Liver (tissue), 9 donors: ENCODE measurements around the gene TAF1D. TPM values are rescaled to one million over a fixed set of nuclear protein-coding genes. Genes with fewer than 3 reads are reported as not detected.

Experiments
- DNase-seq: peaks from one replicate; pipeline ENCODE4 v3.0.0-alpha.2; 2017; ENCODE audit warnings: low spot score
- H3K27ac ChIP-seq, 2 donors: one replicate each; pipeline ENCODE4 v1.7.0; 2013; ENCODE audit warnings: inconsistent platforms in 2 of 2, low read length in 2 of 2, control low read depth in 1 of 2, low read depth in 1 of 2, mild to moderate bottlenecking in 1 of 2
- H3K27me3 ChIP-seq, 4 donors: one replicate each; pipeline versions ENCODE4 v1.6.1 to v1.7.0; 2013; ENCODE audit warnings: low read length in 3 of 4, inconsistent platforms in 1 of 4, mild to moderate bottlenecking in 1 of 4, moderate library complexity in 1 of 4; ENCODE audit not compliant: control insufficient read depth in 4 of 4, insufficient read depth in 4 of 4
- H3K36me3 ChIP-seq, 4 donors: one replicate each; pipeline versions ENCODE4 v1.6.1 to v1.7.0; 2013; ENCODE audit warnings: low read length in 3 of 4, mild to moderate bottlenecking in 3 of 4, low read depth in 1 of 4, moderate library complexity in 1 of 4; ENCODE audit not compliant: control insufficient read depth in 4 of 4, insufficient read depth in 3 of 4
- H3K4me1 ChIP-seq, 4 donors: one replicate each; pipeline versions ENCODE4 v1.6.1 to v1.7.0; 2013; ENCODE audit warnings: low read length in 3 of 4, mild to moderate bottlenecking in 3 of 4, moderate library complexity in 1 of 4; ENCODE audit not compliant: control insufficient read depth in 4 of 4, insufficient read depth in 4 of 4
- H3K4me3 ChIP-seq, 3 donors: one replicate each; pipeline versions ENCODE4 v1.6.1 to v1.7.0; 2013; ENCODE audit warnings: low read length in 3 of 3, control low read depth in 1 of 3, low read depth in 1 of 3, mild to moderate bottlenecking in 1 of 3
- H3K9ac ChIP-seq, 2 donors: one replicate each; pipeline ENCODE4 v1.7.0; 2013; ENCODE audit warnings: low read length in 2 of 2, mild to moderate bottlenecking in 2 of 2, moderate library complexity in 2 of 2, control low read depth in 1 of 2, low read depth in 1 of 2
- H3K9me3 ChIP-seq, 4 donors: one replicate each; pipeline versions ENCODE4 v1.6.1 to v1.7.0; 2013; ENCODE audit warnings: low read length in 3 of 4; ENCODE audit not compliant: control insufficient read depth in 4 of 4
- ATF3 ChIP-seq: IDR thresholded peaks from 2 replicates; pipeline ENCODE4 v1.6.1; 2016; ENCODE audit warnings: antibody characterized with exemption
- CTCF ChIP-seq: fragments of 150-350 bp; IDR thresholded peaks from 2 replicates; pipeline ENCODE4 v1.5.1; 2017; ENCODE audit warnings: improper control_type of control experiment, low read depth, low read length; ENCODE audit not compliant: missing input control
- EGR1 ChIP-seq, 2 donors: IDR thresholded peaks; 2 replicates each; pipeline ENCODE4 v1.6.1; 2016 to 2018; ENCODE audit warnings: antibody characterized with exemption in 2 of 2, low read depth in 2 of 2
- FOXA1 ChIP-seq: IDR thresholded peaks from 2 replicates; pipeline ENCODE4 v1.6.1; 2016; ENCODE audit warnings: antibody characterized with exemption
- GABPA ChIP-seq, 2 donors: IDR thresholded peaks in 1 of 2; conservative IDR thresholded peaks in 1 of 2; 2 replicates each; pipeline ENCODE4 v1.6.1; 2016; ENCODE audit warnings: antibody characterized with exemption in 2 of 2, mild to moderate bottlenecking in 1 of 2, moderate library complexity in 1 of 2
- HNF4A ChIP-seq, 2 donors: conservative IDR thresholded peaks; 2 replicates each; pipeline ENCODE4 v1.6.1; 2016; ENCODE audit warnings: antibody characterized with exemption in 2 of 2, mild to moderate bottlenecking in 2 of 2
- HNF4G ChIP-seq: IDR thresholded peaks from 2 replicates; pipeline ENCODE4 v1.6.1; 2016; ENCODE audit warnings: antibody characterized with exemption
- JUND ChIP-seq, 2 donors: IDR thresholded peaks; 2 replicates each; pipeline ENCODE4 v1.6.1; 2016; ENCODE audit warnings: antibody characterized with exemption in 2 of 2
- MAX ChIP-seq: IDR thresholded peaks from 2 replicates; pipeline ENCODE4 v1.6.1; 2016; ENCODE audit warnings: antibody characterized with exemption
- REST ChIP-seq: IDR thresholded peaks from 2 replicates; pipeline ENCODE4 v1.6.1; 2016; ENCODE audit warnings: antibody characterized with exemption, mild to moderate bottlenecking
- RXRA ChIP-seq, 2 donors: IDR thresholded peaks; 2 replicates each; pipeline ENCODE4 v1.6.1; 2017 to 2018; ENCODE audit warnings: antibody characterized with exemption in 2 of 2, mild to moderate bottlenecking in 1 of 2
- TAF1 ChIP-seq: conservative IDR thresholded peaks from 2 replicates; pipeline ENCODE4 v1.6.1; 2016; ENCODE audit warnings: antibody characterized with exemption, mild to moderate bottlenecking
- YY1 ChIP-seq: IDR thresholded peaks from 2 replicates; pipeline ENCODE4 v1.6.1; 2016; ENCODE audit warnings: antibody characterized with exemption, mild to moderate bottlenecking
- WGBS: extraction: QIAGEN DNeasy Blood & Tissue Kit; methylation state at CpG from one replicate; pipeline ENCODE4 v1.1.7; 2013; 5-methylcytosine and 5-hydroxymethylcytosine counted together
- polyA plus RNA-seq, 2 donors: library from polyadenylated mRNA; stranded (reverse) in 1 of 2; unstranded in 1 of 2; fragments of 200-250 nt in 1 of 2; fragments of >200 nt in 1 of 2; fragmentation: Nextera tagmentation in 1 of 2; extraction: Ambion mirVana in 1 of 2; gene quantifications; one replicate each; pipeline versions ENCODE4 v1.2.1 to v1.2.3, GENCODE V29; 2013 to 2015
- total RNA-seq, 2 donors: library from RNA; depleted of rRNA; stranded (reverse); fragments of >200 nt; gene quantifications; one replicate each; pipeline ENCODE4 v1.2.3, GENCODE V29; 2014
- donor health status: healthy.
- donor health status: healthy.
- donor health status: healthy.
- donor health status: healthy.
- donor health status: healthy.

The TAF1D gene
- total and polyA plus RNA-seq, 4 donors, result 18.2 to 97.7 (median 29.7) TPM

- TF ChIP-seq EGR1 (IDR thresholded peaks at IDR 0.05; ENCODE audit: low read depth in 2 of 2), result no peak
- no peak for TF ChIP-seq REST
- no peak for TF ChIP-seq HNF4G
- TF ChIP-seq TAF1, result no peak
- 67% methylated on average over 6 of the region's 6 CpGs for WGBS
These were observed 2.6 kb downstream of the TAF1D start for GRCh38 chr11:93738647-93739081.

GRCh38 chr11:93737904-93738612 is 3.2 kb downstream of the TAF1D start:
- no peak overlapping the region for H3K4me3 ChIP-seq

More at GRCh38 chr11:93738647-93739081, 2.6 kb downstream of the TAF1D start:
- H3K9me3 ChIP-seq, result no peaks in the 10 kb centered on the region
- no peaks in the 10 kb centered on the region for H3K27me3 ChIP-seq
- peaks cover 4 to 50% (median 46%) of the 10 kb centered on the region in 4 donors for H3K36me3 ChIP-seq
- no peak overlapping the region for H3K4me3 ChIP-seq
- no peak overlapping the region for H3K27ac ChIP-seq
- DNase-seq, result no peak
- H3K4me1 ChIP-seq, result peaks cover 3 to 24% (median 19%) of the 10 kb centered on the region in 4 donors
- no peak overlapping the region for H3K9ac ChIP-seq

More at GRCh38 chr11:93737904-93738612, 3.2 kb downstream of the TAF1D start:
- TF ChIP-seq MAX (no peak), TAF1 (no peak), YY1 (no peak), HNF4G (no peak), HNF4A (conservative IDR thresholded peaks at IDR 0.05) (no peak), ATF3 (no peak), FOXA1 (no peak), CTCF (no peak), RXRA (IDR thresholded peaks at IDR 0.05) (no peak), GABPA (IDR thresholded peaks at IDR 0.05 in 1 of 2, conservative IDR thresholded peaks at IDR 0.05 in 1 of 2) (no peak), REST (no peak), JUND (IDR thresholded peaks at IDR 0.05) (no peak)
- Histone ChIP-seq H3K9ac (no peak overlapping the region), H3K27ac (no peak overlapping the region), H3K4me1 (peaks cover 7 to 19% (median 15%) of the 10 kb centered on the region in 4 donors), H3K36me3 (peaks cover 4 to 56% (median 50%) of the 10 kb centered on the region in 4 donors), H3K9me3 (no peaks in the 10 kb centered on the region), H3K27me3 (no peaks in the 10 kb centered on the region)
- DNase-seq, result no peak
- WGBS, result 66% methylated on average over 6 of the region's 6 CpGs
